K562 (cell line): Measurements from ENCODE around the gene CRY2. TPM values are rescaled to one million over a fixed set of nuclear protein-coding genes. Genes with fewer than 3 reads are reported as not detected.

Source experiments
- ATAC-seq: fragments of 200-7000 bp; cut with Tn5 transposase; 3 replicates; pipeline ENCODE4 v1.9.1; 2020; ENCODE audit warnings: moderate library complexity
- BruUV-seq: library from RNA; stranded (reverse); fragments of 400-500 nt; replicated peaks from 2 replicates; lab custom pipeline; 2021; lab: Mats Ljungman, UMichigan
- CTCF ChIA-PET: fragments of 300-600 bp; formaldehyde crosslinking; extraction: SDS; loops from one replicate; lab custom pipeline; 2021; ENCODE audit warnings: low intra/inter-chr PET ratio; lab: Yijun Ruan, JAX
- POLR2A ChIA-PET: fragments of 300-600, 350-650 bp; sonication (Branson Sonifier 250); formaldehyde crosslinking; extraction: SDS; loops from one replicate; lab custom pipeline; 2021; ENCODE audit warnings: antibody characterized with exemption, inconsistent platforms; lab: Yijun Ruan, JAX
- DNase-seq, 4 experiments: peaks; one replicate each; pipeline versions ENCODE4 v3.0.0 to v3.0.0-alpha.2; 2011 to 2018; ENCODE audit warnings: low spot score in 3 of 4, mixed read lengths in 3 of 4; ENCODE audit errors: extremely low read depth in 1 of 4
- FAIRE-seq: peaks from 2 replicates; lab custom pipeline; 2011; peaks lifted over from hg19 to GRCh38; lab: Jason Lieb, UNC
- H2AFZ ChIP-seq: 2 replicates; pipeline ENCODE4 v1.6.0; 2011; ENCODE audit warnings: low read depth, low read length, control low read depth, inconsistent platforms
- H3K27ac ChIP-seq: fragments of 200-600 bp; 3 replicates; pipeline ENCODE4 v1.8.0; 2011; ENCODE audit warnings: low read depth, mild to moderate bottlenecking, control low read depth, inconsistent platforms, low read length, moderate library complexity, mixed read lengths; ENCODE audit errors: extremely low read depth
- H3K27me3 ChIP-seq, 2 experiments: fragments of 300-600 bp in 1 of 2; 2 replicates in 1 of 2; 3 replicates in 1 of 2; pipeline versions ENCODE4 v1.6.0 to v1.8.0; 2011; ENCODE audit warnings: inconsistent platforms in 2 of 2, low read length in 2 of 2, mild to moderate bottlenecking in 1 of 2, mixed read lengths in 1 of 2, moderate library complexity in 1 of 2; ENCODE audit not compliant: control insufficient read depth in 2 of 2, insufficient read depth in 2 of 2
- H3K36me3 ChIP-seq: fragments of 300-600 bp; 3 replicates; pipeline ENCODE4 v1.8.0; 2011; ENCODE audit warnings: mild to moderate bottlenecking, low read length, inconsistent platforms; ENCODE audit not compliant: control insufficient read depth, insufficient read depth
- H3K4me1 ChIP-seq, 2 experiments: fragments of 200-600 bp in 1 of 2; replicated peaks in 1 of 2; 2 replicates in 1 of 2; 3 replicates in 1 of 2; pipeline versions ENCODE4 v1.5.1 to v1.8.0; 2011; ENCODE audit warnings: inconsistent platforms in 2 of 2, low read length in 2 of 2, mild to moderate bottlenecking in 1 of 2, mixed read lengths in 1 of 2, moderate library complexity in 1 of 2; ENCODE audit not compliant: control insufficient read depth in 2 of 2, insufficient read depth in 2 of 2
- H3K4me2 ChIP-seq: 2 replicates; pipeline ENCODE4 v1.6.1; 2011; ENCODE audit warnings: low read length, control low read depth, inconsistent platforms, mixed read lengths; ENCODE audit not compliant: insufficient read depth
- H3K4me3 ChIP-seq: fragments of 200-600 bp; sonication (generic), shearing (Covaris generic); 2 replicates; pipeline ENCODE4 v1.5.1; 2016; ENCODE audit warnings: control low read depth, inconsistent platforms
- H3K79me2 ChIP-seq: fragments of 200-600 bp; 3 replicates; pipeline ENCODE4 v1.8.0; 2011; ENCODE audit warnings: low read length, inconsistent platforms; ENCODE audit not compliant: control insufficient read depth, insufficient read depth
- H3K9ac ChIP-seq, 2 experiments: 2 replicates each; pipeline versions ENCODE4 v1.6.0 to v1.6.1; 2011; ENCODE audit warnings: low read depth in 2 of 2, low read length in 2 of 2, control low read depth in 1 of 2, inconsistent platforms in 1 of 2, mild to moderate bottlenecking in 1 of 2, mixed read lengths in 1 of 2; ENCODE audit not compliant: insufficient read depth in 1 of 2
- H3K9me1 ChIP-seq: one replicate; pipeline ENCODE4 v1.6.0; 2011; ENCODE audit warnings: inconsistent platforms, mild to moderate bottlenecking, low read length, moderate library complexity; ENCODE audit not compliant: control insufficient read depth, insufficient read depth
- H3K9me3 ChIP-seq: replicated peaks from 2 replicates; pipeline ENCODE4 v1.5.1; 2011; ENCODE audit warnings: low read depth, low read length, inconsistent platforms; ENCODE audit not compliant: control insufficient read depth, insufficient read depth
- H4K20me1 ChIP-seq: replicated peaks from 2 replicates; pipeline ENCODE4 v1.6.1; 2011; ENCODE audit warnings: low read length, inconsistent platforms, mixed read lengths; ENCODE audit not compliant: control insufficient read depth, insufficient read depth
- CBFA2T3 ChIP-seq: fragments of 450-650 bp; IDR thresholded peaks from 2 replicates; pipeline ENCODE4 v1.6.1; 2017
- GTF2E2 ChIP-seq: fragments of 200-800 bp; sonication (Bioruptor generic); IDR thresholded peaks from 2 replicates; pipeline ENCODE4 v1.6.1; 2016; ENCODE audit warnings: missing genetic modification characterization, missing compliant biosample characterization
- SRSF3 ChIP-seq: fragments of 200-400 bp; formaldehyde crosslinking; IDR thresholded peaks from 2 replicates; pipeline ENCODE4 v1.6.1; 2016; ENCODE audit warnings: mild to moderate bottlenecking, low read length, moderate library complexity; ENCODE audit not compliant: insufficient read depth
- TAF15 ChIP-seq: fragments of 200-400 bp; formaldehyde crosslinking; IDR thresholded peaks from 2 replicates; pipeline ENCODE4 v1.6.1; 2017; ENCODE audit warnings: mild to moderate bottlenecking, low read depth, low read length, moderate library complexity
- ZFPM2 ChIP-seq: fragments of 250-450 bp; sonication (Bioruptor Pico); IDR thresholded peaks from 2 replicates; pipeline ENCODE4 v1.5.1; 2022; ENCODE audit warnings: mild to moderate bottlenecking
- ZNF57 ChIP-seq: fragments of 450-650 bp; formaldehyde crosslinking; IDR thresholded peaks from 2 replicates; pipeline ENCODE4 v1.4.0; 2020; ENCODE audit warnings: mild to moderate bottlenecking, moderate library complexity
- WGBS: fragments of 100-300 bp; shearing (Covaris generic); methylation state at CpG from one replicate; pipeline ENCODE4 v1.1.6; 2016; ENCODE audit warnings: low coverage, mixed read lengths; ENCODE audit not compliant: insufficient coverage; ENCODE audit errors: missing lambda C conversion rate; 5-methylcytosine and 5-hydroxymethylcytosine counted together
- in situ Hi-C: fragments of 300-500 bp; cut with MboI; formaldehyde crosslinking; loops from 4 replicates; pipeline ENCODE4 v1.15.0; 2018; ENCODE audit warnings: inconsistent platforms, mixed read lengths
- intact Hi-C: fragments of 100-400 bp; cut with micrococcal nuclease; formaldehyde crosslinking; loops from 2 replicates; pipeline ENCODE4 v1.14.2; 2022
- polyA plus RNA-seq, 8 experiments: library from polyadenylated mRNA; depleted of rRNA in 4 of 8; stranded (reverse) in 5 of 8; unstranded in 3 of 8; fragments of >200 nt; fragmentation: Nextera tagmentation in 2 of 8; fragmentation: Illumina TruSeq in 1 of 8; extraction: Ambion mirVana in 2 of 8; extraction: Trizol in 1 of 8; gene quantifications; 2 replicates each; pipeline versions ENCODE4 v1.2.1 to v1.2.3, GENCODE V29; 2011 to 2014; ENCODE audit warnings: inconsistent platforms in 1 of 8, missing spikeins in 1 of 8
- total RNA-seq, 7 experiments: library from RNA; depleted of rRNA in 6 of 7; stranded (reverse); fragments of >200 nt in 6 of 7; fragmentation: Illumina TruSeq in 2 of 7; extraction: Trizol in 2 of 7; gene quantifications; 2 replicates each; pipeline versions ENCODE4 v1.2.1 to v1.2.3, GENCODE V29; 2011 to 2021; ENCODE audit warnings: low replicate concordance in 1 of 7
- TF ChIP-seq, protein P1 (sequence below): fragments of 250-450 bp; sonication (Bioruptor Pico); IDR thresholded peaks from 2 replicates; pipeline ENCODE4 v1.4.0; 2020; ENCODE audit warnings: mild to moderate bottlenecking, moderate library complexity
- TF ChIP-seq, protein P2 (sequence below): sonication (generic); formaldehyde crosslinking; IDR thresholded peaks from 2 replicates; pipeline ENCODE4 v1.8.0; 2022; ENCODE audit warnings: missing genetic modification reagents, mild to moderate bottlenecking, borderline replicate concordance

CRY2 gene
- total and polyA plus RNA-seq, 9 of the 15 experiments (the other 6 are each of a cell fraction or from before 2014, with no cell fraction given), result 2.3 to 23.9 (median 14.8) TPM

DNA sequence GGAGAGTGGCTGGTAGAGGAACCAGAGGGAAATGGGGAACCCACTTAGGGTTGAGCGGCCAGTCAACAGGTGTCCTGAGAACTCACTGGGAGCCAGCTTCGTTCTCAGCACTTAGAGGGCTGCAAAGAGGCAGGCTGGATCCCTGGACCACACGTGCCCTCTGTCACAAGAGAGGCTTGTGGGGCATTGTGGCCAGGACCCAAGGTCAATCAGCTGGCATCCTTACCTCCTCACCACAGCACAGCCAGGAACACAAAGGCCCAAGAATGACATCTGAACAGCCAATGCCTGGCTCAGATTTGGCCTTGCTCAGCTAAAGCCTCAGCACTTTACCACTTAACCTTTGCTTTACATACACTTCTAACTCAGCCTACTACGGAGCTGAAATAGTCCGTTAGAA is 45.6 kb downstream of the CRY2 start:
- Histone ChIP-seq H3K9me1 (no peaks in the 10 kb centered on the region), H4K20me1 (0 out of 2 replicates have a peak, but pooled peaks cover 6% of the 10 kb centered on the region), H3K27ac (no peak overlapping the region), H3K27me3 (no peaks in the 10 kb centered on the region; a peak in 2 of 5 replicates), H3K4me2 (no peak overlapping the region), H3K36me3 (no peaks in the 10 kb centered on the region), H3K9me3 (no peaks in the 10 kb centered on the region), H3K4me1 (peaks cover 0 to 11% of the 10 kb centered on the region in 2 experiments; a peak in 2 of 5 replicates), H2AFZ (no peak overlapping the region), H3K4me3 (no peak overlapping the region), H3K9ac (no peak overlapping the region), H3K79me2 (no peaks in the 10 kb centered on the region)
- DNase-seq, result no peak
- FAIRE-seq, result no peak
- ChIA-PET CTCF (no interaction called here), POLR2A (interaction anchor here (0.5 to 1.4 kb wide), 5 partner anchors 9 to 1029 kb away, joined by 3 to 6 read pairs (median 3); no protein-coding TSS in a partner anchor)
- intact Hi-C loops (no loop called here), in situ Hi-C loops (no loop called here)
- BruUV-seq, result no TSS peak
- ATAC-seq, result no peak
- TF ChIP-seq, protein P1, sequence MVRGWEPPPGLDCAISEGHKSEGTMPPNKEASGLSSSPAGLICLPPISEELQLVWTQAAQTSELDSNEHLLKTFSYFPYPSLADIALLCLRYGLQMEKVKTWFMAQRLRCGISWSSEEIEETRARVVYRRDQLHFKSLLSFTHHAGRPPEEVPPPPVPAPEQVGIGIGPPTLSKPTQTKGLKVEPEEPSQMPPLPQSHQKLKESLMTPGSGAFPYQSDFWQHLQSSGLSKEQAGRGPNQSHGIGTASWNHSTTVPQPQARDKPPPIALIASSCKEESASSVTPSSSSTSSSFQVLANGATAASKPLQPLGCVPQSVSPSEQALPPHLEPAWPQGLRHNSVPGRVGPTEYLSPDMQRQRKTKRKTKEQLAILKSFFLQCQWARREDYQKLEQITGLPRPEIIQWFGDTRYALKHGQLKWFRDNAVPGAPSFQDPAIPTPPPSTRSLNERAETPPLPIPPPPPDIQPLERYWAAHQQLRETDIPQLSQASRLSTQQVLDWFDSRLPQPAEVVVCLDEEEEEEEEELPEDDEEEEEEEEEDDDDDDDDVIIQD (CRISPR knock-in tag), result no peak
- TF ChIP-seq ZNF57 (CRISPR knock-in tag) (no peak), SRSF3 (no peak), CBFA2T3 (no peak), TAF15 (no peak), GTF2E2 (no peak), ZFPM2 (no peak)
- TF ChIP-seq, protein P2, sequence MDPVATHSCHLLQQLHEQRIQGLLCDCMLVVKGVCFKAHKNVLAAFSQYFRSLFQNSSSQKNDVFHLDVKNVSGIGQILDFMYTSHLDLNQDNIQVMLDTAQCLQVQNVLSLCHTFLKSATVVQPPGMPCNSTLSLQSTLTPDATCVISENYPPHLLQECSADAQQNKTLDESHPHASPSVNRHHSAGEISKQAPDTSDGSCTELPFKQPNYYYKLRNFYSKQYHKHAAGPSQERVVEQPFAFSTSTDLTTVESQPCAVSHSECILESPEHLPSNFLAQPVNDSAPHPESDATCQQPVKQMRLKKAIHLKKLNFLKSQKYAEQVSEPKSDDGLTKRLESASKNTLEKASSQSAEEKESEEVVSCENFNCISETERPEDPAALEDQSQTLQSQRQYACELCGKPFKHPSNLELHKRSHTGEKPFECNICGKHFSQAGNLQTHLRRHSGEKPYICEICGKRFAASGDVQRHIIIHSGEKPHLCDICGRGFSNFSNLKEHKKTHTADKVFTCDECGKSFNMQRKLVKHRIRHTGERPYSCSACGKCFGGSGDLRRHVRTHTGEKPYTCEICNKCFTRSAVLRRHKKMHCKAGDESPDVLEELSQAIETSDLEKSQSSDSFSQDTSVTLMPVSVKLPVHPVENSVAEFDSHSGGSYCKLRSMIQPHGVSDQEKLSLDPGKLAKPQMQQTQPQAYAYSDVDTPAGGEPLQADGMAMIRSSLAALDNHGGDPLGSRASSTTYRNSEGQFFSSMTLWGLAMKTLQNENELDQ, result no peak
- 15% methylated on average over 5 of the region's 5 CpGs for WGBS
